ENCODE data around the gene PSMG2. TPM values are rescaled to one million over a fixed set of nuclear protein-coding genes. Genes with fewer than 3 reads are reported as not detected.

The PSMG2 gene
- total and polyA plus RNA-seq, 2 of the 13 experiments (the other 11 are each of a cell fraction or from before 2014, with no cell fraction given): 53.4 to 94.8 TPM

- TF ChIP-seq ZHX2 (IDR thresholded peaks at IDR 0.05; ENCODE audit: low read depth) (no peak), ZHX2 (CRISPR knock-in tag; IDR thresholded peaks at IDR 0.05; ENCODE audit: borderline replicate concordance) (no peak), HOXA5 (CRISPR knock-in tag; IDR thresholded peaks at IDR 0.05) (peak; percentile 81; the same call in 1 of the 2 replicates), SOX6 (IDR thresholded peaks at IDR 0.05) (no peak), SOX6 (CRISPR knock-in tag; IDR thresholded peaks at IDR 0.05) (peak; percentile 75), SUZ12 (IDR thresholded peaks at IDR 0.05; ENCODE audit: low read depth, low read length) (no peak), U2AF1 (optimal IDR thresholded peaks at IDR 0.05; ENCODE audit: low read depth, low read length) (no peak), KLF9 (CRISPR knock-in tag; IDR thresholded peaks at IDR 0.05; ENCODE audit: low read depth) (no peak), TBX2 (CRISPR knock-in tag; IDR thresholded peaks at IDR 0.05; ENCODE audit: borderline replicate concordance) (peak; percentile 84), NONO (IDR thresholded peaks at IDR 0.05) (no peak), NONO (CRISPR knock-in tag; conservative IDR thresholded peaks at IDR 0.05) (no peak), CREB1 (IDR thresholded peaks at IDR 0.05) (no peak), CREB1 (CRISPR knock-in tag; IDR thresholded peaks at IDR 0.05) (0 out of 2 replicates have a peak, but pooled peaks have one; percentile 36), ISL2 (CRISPR knock-in tag; IDR thresholded peaks at IDR 0.05) (peak; percentile 77), FOXP4 (CRISPR knock-in tag; IDR thresholded peaks at IDR 0.05) (peak; percentile 73), CREM (IDR thresholded peaks at IDR 0.05) (peak; percentile 46), CREM (CRISPR knock-in tag; IDR thresholded peaks at IDR 0.05) (no peak)
Observed at GRCh38 chr18:12741351-12741750, 38.5 kb downstream of the PSMG2 start (continued).

Measured in HepG2 (cell line).